Measurements from ENCODE around the gene E2F1.

Gene E2F1

GRCh38 chr20:33731693-33732165 is 45.5 kb upstream of the E2F1 start, which contains the start of gene ZNF341:
ZNF341 (plus strand) TSS chr20:33731996; CDS start chr20:33732022, 26 bp downstream.
- H3K4me2 ChIP-seq (ENCODE audit: low read length), result peak within 1 kb of the TSS; percentile 70
- peak within 1 kb of the TSS; percentile 52 for H2BK12ac ChIP-seq (ENCODE audit: low read length)
- H4K12ac ChIP-seq (ENCODE audit: low read depth, low read length), result peak within 1 kb of the TSS; percentile 29
- H3K9ac ChIP-seq (ENCODE audit: low read length), result peak within 1 kb of the TSS; percentile 1
- peaks cover 4% of the 10 kb centered on the region for H3K9me3 ChIP-seq (ENCODE audit: insufficient read depth, low read depth, low read length)
- H3K79me1 ChIP-seq (ENCODE audit: low read length), result peaks cover 16% of the 10 kb centered on the region
- peak within 1 kb of the TSS; percentile 58 for H3K4me3 ChIP-seq (ENCODE audit: low read depth, low read length)
- peak within 1 kb of the TSS; percentile 20 for H2AK5ac ChIP-seq (ENCODE audit: low read length)
- H2BK120ac ChIP-seq (ENCODE audit: insufficient read depth, low read length, poor library complexity), result peak within 1 kb of the TSS; percentile 92
- H3K27me3 ChIP-seq (ENCODE audit: insufficient read depth, low read length), result no peaks in the 10 kb centered on the region
- H3K18ac ChIP-seq (ENCODE audit: low read length), result peak within 1 kb of the TSS; percentile 94
- H3K4me1 ChIP-seq (ENCODE audit: control insufficient read depth in 1 of 2, insufficient read depth in 2 of 2, low read length in 2 of 2), result peaks cover 11 to 20% of the 10 kb centered on the region in 2 experiments
- H4K8ac ChIP-seq (ENCODE audit: low read depth, low read length), result peak within 1 kb of the TSS; percentile 78
- peak within 1 kb of the TSS; percentile 87 for H4K91ac ChIP-seq (ENCODE audit: low read depth, low read length)
- peaks cover 0 to 1% of the 10 kb centered on the region in 2 experiments for H3K36me3 ChIP-seq (ENCODE audit: control insufficient read depth in 1 of 2, insufficient read depth in 2 of 2, low read length in 2 of 2)
- H3K14ac ChIP-seq (ENCODE audit: low read length), result peak within 1 kb of the TSS; percentile 19
- DNase-seq, result peak; percentile 83 to 90
- H2AFZ ChIP-seq (ENCODE audit: insufficient read depth, low read length, poor library complexity), result peak within 1 kb of the TSS; percentile 52
- peaks cover 4% of the 10 kb centered on the region for H3K79me2 ChIP-seq (ENCODE audit: control insufficient read depth, insufficient read depth, low read length, poor library complexity)
- peak within 1 kb of the TSS; percentile 95 for H3K27ac ChIP-seq (ENCODE audit: low read depth, low read length)
- H3K4ac ChIP-seq (ENCODE audit: low read depth, low read length), result peak within 1 kb of the TSS; percentile 18
- H3K23ac ChIP-seq (ENCODE audit: low read length), result no peak within 1 kb of the TSS
- 100% methylated on average over 3 of the region's 57 CpGs for WGBS (ENCODE audit: extremely low coverage, insufficient coverage, insufficient read length)
- peak within 1 kb of the TSS; percentile 82 for H2BK5ac ChIP-seq (ENCODE audit: low read depth, low read length, poor library complexity)

GRCh38 chr20:33730946-33731692 is 44.9 kb upstream of the E2F1 start:
- H2BK12ac ChIP-seq (ENCODE audit: low read length), result peak overlapping the region; percentile 52
- H4K12ac ChIP-seq (ENCODE audit: low read depth, low read length), result peak overlapping the region; percentile 29
- peak overlapping the region; percentile 92 for H2BK120ac ChIP-seq (ENCODE audit: insufficient read depth, low read length, poor library complexity)
- H3K9ac ChIP-seq (ENCODE audit: low read length), result no peak overlapping the region
- H3K36me3 ChIP-seq (ENCODE audit: control insufficient read depth in 1 of 2, insufficient read depth in 2 of 2, low read length in 2 of 2), result no peaks in the 10 kb centered on the region
- no peaks in the 10 kb centered on the region for H3K27me3 ChIP-seq (ENCODE audit: insufficient read depth, low read length)
- H3K14ac ChIP-seq (ENCODE audit: low read length), result peak overlapping the region; percentile 19
- H3K23ac ChIP-seq (ENCODE audit: low read length), result no peak overlapping the region
- peak overlapping the region; percentile 19 for H2AK5ac ChIP-seq (ENCODE audit: low read length)
- peak overlapping the region; percentile 70 for H3K4me2 ChIP-seq (ENCODE audit: low read length)
- H3K4me3 ChIP-seq (ENCODE audit: low read depth, low read length), result peak overlapping the region; percentile 58
- peaks cover 16% of the 10 kb centered on the region for H3K79me1 ChIP-seq (ENCODE audit: low read length)
- no CpG with 5 or more reads among the region's 18 CpGs for WGBS (ENCODE audit: extremely low coverage, insufficient coverage, insufficient read length)
- H4K91ac ChIP-seq (ENCODE audit: low read depth, low read length), result peak overlapping the region; percentile 87
- peak overlapping the region; percentile 95 for H3K27ac ChIP-seq (ENCODE audit: low read depth, low read length)
- peak overlapping the region; percentile 47 for H2AFZ ChIP-seq (ENCODE audit: insufficient read depth, low read length, poor library complexity)
- H3K4me1 ChIP-seq (ENCODE audit: control insufficient read depth in 1 of 2, insufficient read depth in 2 of 2, low read length in 2 of 2), result peaks cover 11 to 20% of the 10 kb centered on the region in 2 experiments
- peaks cover 1% of the 10 kb centered on the region for H3K9me3 ChIP-seq (ENCODE audit: insufficient read depth, low read depth, low read length)
- no peak for DNase-seq
- no peak overlapping the region for H2BK5ac ChIP-seq (ENCODE audit: low read depth, low read length, poor library complexity)
- peak overlapping the region; percentile 12 for H3K4ac ChIP-seq (ENCODE audit: low read depth, low read length)
- H3K18ac ChIP-seq (ENCODE audit: low read length), result peak overlapping the region; percentile 94
- H3K79me2 ChIP-seq (ENCODE audit: control insufficient read depth, insufficient read depth, low read length, poor library complexity), result peaks cover 4% of the 10 kb centered on the region
- peak overlapping the region; percentile 78 for H4K8ac ChIP-seq (ENCODE audit: low read depth, low read length)

- Histone ChIP-seq H3K27me3 (ENCODE audit: insufficient read depth, low read length) (no peaks in the 10 kb centered on the region), H2AK5ac (ENCODE audit: low read length) (no peak overlapping the region), H3K4ac (ENCODE audit: low read depth, low read length) (no peak overlapping the region), H3K4me1 (ENCODE audit: control insufficient read depth in 1 of 2, insufficient read depth in 2 of 2, low read length in 2 of 2) (peaks cover 7 to 16% of the 10 kb centered on the region in 2 experiments), H3K9ac (ENCODE audit: low read length) (no peak overlapping the region), H2BK5ac (ENCODE audit: low read depth, low read length, poor library complexity) (no peak overlapping the region), H3K4me2 (ENCODE audit: low read length) (peak overlapping the region; percentile 33), H4K8ac (ENCODE audit: low read depth, low read length) (no peak overlapping the region), H2BK12ac (ENCODE audit: low read length) (no peak overlapping the region), H2BK120ac (ENCODE audit: insufficient read depth, low read length, poor library complexity) (no peak overlapping the region), H3K79me1 (ENCODE audit: low read length) (peaks cover 13% of the 10 kb centered on the region), H3K14ac (ENCODE audit: low read length) (no peak overlapping the region), H4K12ac (ENCODE audit: low read depth, low read length) (no peak overlapping the region), H4K91ac (ENCODE audit: low read depth, low read length) (no peak overlapping the region), H3K18ac (ENCODE audit: low read length) (no peak overlapping the region), H3K23ac (ENCODE audit: low read length) (no peak overlapping the region), H3K79me2 (ENCODE audit: control insufficient read depth, insufficient read depth, low read length, poor library complexity) (peaks cover 4% of the 10 kb centered on the region), H3K4me3 (ENCODE audit: low read depth, low read length) (no peak overlapping the region), H2AFZ (ENCODE audit: insufficient read depth, low read length, poor library complexity) (no peak overlapping the region), H3K36me3 (ENCODE audit: control insufficient read depth in 1 of 2, insufficient read depth in 2 of 2, low read length in 2 of 2) (no peaks in the 10 kb centered on the region), H3K27ac (ENCODE audit: low read depth, low read length) (no peak overlapping the region), H3K9me3 (ENCODE audit: insufficient read depth, low read depth, low read length) (no peaks in the 10 kb centered on the region)
- DNase-seq, result peak; percentile 63 to 89
- WGBS (ENCODE audit: extremely low coverage, insufficient coverage, insufficient read length), result no CpG with 5 or more reads among the region's 4 CpGs
These were observed 42.9 kb upstream of the E2F1 start for GRCh38 chr20:33729101-33729500.

- H3K18ac ChIP-seq (ENCODE audit: low read length), result no peak overlapping the region
- H2AFZ ChIP-seq (ENCODE audit: insufficient read depth, low read length, poor library complexity), result no peak overlapping the region
- H3K79me1 ChIP-seq (ENCODE audit: low read length), result peaks cover 12% of the 10 kb centered on the region
- no peak overlapping the region for H3K4me2 ChIP-seq (ENCODE audit: low read length)
- H3K9ac ChIP-seq (ENCODE audit: low read length), result no peak overlapping the region
- no CpG with 5 or more reads among the region's 2 CpGs for WGBS (ENCODE audit: extremely low coverage, insufficient coverage, insufficient read length)
- H2AK5ac ChIP-seq (ENCODE audit: low read length), result no peak overlapping the region
- no peak overlapping the region for H4K8ac ChIP-seq (ENCODE audit: low read depth, low read length)
- no peak overlapping the region for H3K23ac ChIP-seq (ENCODE audit: low read length)
- no peak overlapping the region for H3K27ac ChIP-seq (ENCODE audit: low read depth, low read length)
- no peak overlapping the region for H4K91ac ChIP-seq (ENCODE audit: low read depth, low read length)
- peaks cover 4% of the 10 kb centered on the region for H3K79me2 ChIP-seq (ENCODE audit: control insufficient read depth, insufficient read depth, low read length, poor library complexity)
- H3K4ac ChIP-seq (ENCODE audit: low read depth, low read length), result no peak overlapping the region
- no peak overlapping the region for H2BK5ac ChIP-seq (ENCODE audit: low read depth, low read length, poor library complexity)
- no peak overlapping the region for H2BK12ac ChIP-seq (ENCODE audit: low read length)
- peak in 1 of 2 donors; percentile 13 for DNase-seq
- H3K4me3 ChIP-seq (ENCODE audit: low read depth, low read length), result no peak overlapping the region
- no peaks in the 10 kb centered on the region for H3K36me3 ChIP-seq (ENCODE audit: control insufficient read depth in 1 of 2, insufficient read depth in 2 of 2, low read length in 2 of 2)
- no peak overlapping the region for H2BK120ac ChIP-seq (ENCODE audit: insufficient read depth, low read length, poor library complexity)
- H3K27me3 ChIP-seq (ENCODE audit: insufficient read depth, low read length), result no peaks in the 10 kb centered on the region
- no peak overlapping the region for H3K14ac ChIP-seq (ENCODE audit: low read length)
- H3K9me3 ChIP-seq (ENCODE audit: insufficient read depth, low read depth, low read length), result no peaks in the 10 kb centered on the region
- no peak overlapping the region for H4K12ac ChIP-seq (ENCODE audit: low read depth, low read length)
- H3K4me1 ChIP-seq (ENCODE audit: control insufficient read depth in 1 of 2, insufficient read depth in 2 of 2, low read length in 2 of 2), result peaks cover 5 to 12% of the 10 kb centered on the region in 2 experiments
These were observed 42.3 kb upstream of the E2F1 start for GRCh38 chr20:33728463-33728862.

Data from trophoblast cell (in vitro differentiated cells and primary cell).